SIG-M5 treated with dmso at 0.1 percent for 504 hours (cell line): ENCODE results near the gene ECD.

ENCODE experiments used
- DNase-seq: peaks from one replicate; lab custom pipeline; 2025; ENCODE audit not compliant: unreplicated experiment; lab: John Stamatoyannopoulos, UW

The ECD gene

DNA sequence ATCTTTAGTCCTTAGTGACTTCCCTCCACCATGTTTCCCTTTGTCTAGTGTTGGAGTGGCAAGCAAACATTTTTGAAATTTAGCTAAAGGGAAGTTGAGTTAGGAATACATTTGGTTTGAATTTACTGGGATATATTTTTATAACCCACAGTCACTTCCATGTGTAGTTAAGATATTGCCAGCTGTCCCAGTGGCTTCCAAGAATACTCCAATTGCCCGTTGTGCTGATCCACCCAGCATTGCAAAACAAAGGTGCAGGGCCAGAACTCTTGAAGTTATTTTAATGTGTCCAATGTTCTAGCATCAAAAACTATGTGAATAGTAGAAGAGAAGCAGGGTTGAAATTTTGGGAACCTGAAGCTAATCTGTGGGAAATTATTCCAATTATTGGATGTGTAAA lies 68.7 kb downstream of the ECD start:
- no peak for DNase-seq

DNA sequence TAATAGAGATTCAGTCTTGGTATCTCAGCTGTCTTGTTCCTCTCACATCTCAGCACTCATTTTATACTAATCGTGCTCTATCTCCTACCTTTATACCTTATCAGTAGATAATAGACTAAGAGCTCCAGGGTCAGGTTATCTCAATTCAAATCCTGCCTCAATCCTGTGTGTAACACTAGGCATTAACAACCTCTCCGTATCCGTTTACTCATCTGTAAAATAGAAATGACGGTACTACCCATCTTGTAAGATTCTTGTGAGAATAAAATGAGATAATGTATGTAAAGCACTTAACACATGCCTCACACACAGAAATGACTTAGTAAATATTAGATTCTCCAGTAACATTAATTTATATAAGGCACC lies 70.5 kb downstream of the ECD start:
- no peak for DNase-seq

DNA sequence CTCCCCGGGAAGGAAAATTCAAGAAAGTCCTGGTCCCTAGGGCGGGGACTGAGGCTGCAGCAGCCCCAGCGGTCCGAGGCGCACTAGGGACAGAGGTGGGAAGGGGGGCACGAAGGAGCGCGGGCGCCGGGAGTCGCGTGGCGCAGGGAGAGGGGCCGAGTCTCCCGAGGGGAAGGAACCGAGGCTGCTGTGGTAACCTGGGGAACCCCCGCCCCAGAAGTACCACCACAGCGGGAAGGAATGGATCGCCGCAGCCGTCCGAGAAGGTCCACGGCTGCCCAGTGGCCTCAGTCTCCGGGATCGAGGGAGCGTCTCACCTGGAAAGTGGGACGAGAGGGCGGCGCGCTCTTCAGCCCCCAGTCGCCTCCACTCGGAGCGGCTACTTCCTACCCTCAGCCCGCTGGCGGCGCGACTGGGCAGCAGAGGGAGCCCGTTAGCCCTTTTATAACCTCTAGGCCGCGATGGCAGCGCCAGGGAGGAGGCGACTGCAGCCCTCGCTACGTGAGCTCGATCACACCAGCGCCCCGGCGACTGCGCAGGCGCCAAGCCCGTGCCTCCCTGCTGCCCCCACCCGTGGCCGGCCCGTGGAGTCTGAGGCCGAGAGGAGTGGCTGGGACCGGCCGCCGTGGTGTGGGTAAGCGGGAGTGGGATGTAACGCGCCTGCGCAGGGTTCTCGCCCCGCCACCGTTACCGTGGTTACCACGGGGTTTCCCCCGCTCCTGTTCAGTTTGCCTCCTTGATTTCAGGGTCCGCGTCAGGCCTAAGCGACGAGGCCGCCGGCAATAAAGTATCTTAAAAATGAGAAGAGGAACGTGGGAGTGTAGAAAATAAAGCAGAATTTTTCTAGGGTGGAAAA lies 71.1 kb downstream of the ECD start, which contains the start of gene P4HA1:
P4HA1 (minus strand) TSS at position 418 of the 856 bp plus-strand sequence. CDS start 21,983 bp downstream, outside the sequence.
- DNase-seq = peak; percentile 93

DNA sequence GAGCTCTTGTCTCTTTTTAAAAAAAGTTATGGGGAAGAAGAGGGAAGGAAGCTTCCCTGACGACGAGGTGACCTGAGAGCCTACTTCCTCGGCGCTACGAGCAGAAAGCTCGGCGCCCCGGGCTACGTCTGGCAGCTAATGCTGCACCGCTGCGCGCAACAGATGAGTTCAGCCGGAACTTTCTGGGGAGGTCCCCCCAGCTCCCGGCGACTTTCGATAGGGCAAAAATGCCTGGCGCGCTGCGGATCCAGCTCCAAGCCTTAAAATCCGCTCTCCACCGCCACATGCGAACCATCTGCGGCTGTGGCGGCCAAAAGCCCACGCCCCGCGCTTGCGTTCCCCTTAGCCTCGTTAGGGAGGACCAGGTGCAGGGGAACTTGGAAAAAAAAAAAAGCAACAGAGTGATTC lies 71.8 kb downstream of the ECD start:
- peak; percentile 44 for DNase-seq

DNA sequence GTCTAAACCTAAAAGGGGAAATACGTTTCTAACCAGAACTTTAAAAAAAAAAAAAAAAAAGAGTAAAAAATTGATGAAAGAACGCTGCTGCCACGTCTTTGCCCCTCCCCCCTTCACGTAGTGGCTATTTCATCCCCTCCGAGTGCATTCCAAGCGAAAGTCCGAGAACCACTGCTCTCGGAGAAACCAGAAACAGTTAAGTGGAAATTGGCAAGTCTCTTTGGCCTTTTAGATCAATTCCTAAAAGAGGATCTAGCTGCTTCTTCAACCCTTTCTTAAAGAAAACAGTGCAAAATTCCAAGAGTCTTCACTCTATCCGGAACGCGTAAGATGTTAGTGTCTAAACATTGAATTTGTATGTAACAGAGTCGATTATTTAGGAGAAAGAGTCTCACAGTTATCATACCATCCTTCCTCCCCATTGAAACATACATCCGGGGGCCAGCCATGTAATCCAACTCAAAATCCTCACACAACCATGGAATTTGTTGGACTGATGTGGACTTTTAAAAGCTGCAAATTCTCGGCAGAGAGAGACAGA lies 72.3 kb downstream of the ECD start:
- peak; percentile 49 for DNase-seq

DNA sequence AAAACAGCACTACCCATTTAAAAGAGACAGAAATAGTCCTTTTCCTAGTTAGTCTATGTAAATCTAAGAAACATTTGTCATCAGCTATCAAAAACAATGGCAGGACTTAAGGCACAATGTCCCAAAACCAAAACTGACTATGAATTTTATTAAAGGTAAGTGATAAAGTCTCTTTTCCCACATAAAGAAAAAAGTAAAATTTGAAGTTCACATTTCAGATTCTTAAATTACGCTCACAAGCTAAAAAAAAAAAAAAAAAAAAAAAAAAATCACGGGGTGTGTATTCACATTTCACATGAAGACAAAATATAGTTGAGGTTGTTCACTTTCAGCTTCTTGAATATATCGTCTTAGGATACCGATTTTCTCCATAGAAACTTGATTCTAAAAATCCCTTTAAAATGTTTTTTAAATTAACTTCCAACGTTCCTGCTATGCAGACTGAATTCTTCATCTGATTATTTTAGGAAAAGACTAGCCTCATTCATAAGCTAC lies 72.8 kb downstream of the ECD start:
- no peak for DNase-seq

DNA sequence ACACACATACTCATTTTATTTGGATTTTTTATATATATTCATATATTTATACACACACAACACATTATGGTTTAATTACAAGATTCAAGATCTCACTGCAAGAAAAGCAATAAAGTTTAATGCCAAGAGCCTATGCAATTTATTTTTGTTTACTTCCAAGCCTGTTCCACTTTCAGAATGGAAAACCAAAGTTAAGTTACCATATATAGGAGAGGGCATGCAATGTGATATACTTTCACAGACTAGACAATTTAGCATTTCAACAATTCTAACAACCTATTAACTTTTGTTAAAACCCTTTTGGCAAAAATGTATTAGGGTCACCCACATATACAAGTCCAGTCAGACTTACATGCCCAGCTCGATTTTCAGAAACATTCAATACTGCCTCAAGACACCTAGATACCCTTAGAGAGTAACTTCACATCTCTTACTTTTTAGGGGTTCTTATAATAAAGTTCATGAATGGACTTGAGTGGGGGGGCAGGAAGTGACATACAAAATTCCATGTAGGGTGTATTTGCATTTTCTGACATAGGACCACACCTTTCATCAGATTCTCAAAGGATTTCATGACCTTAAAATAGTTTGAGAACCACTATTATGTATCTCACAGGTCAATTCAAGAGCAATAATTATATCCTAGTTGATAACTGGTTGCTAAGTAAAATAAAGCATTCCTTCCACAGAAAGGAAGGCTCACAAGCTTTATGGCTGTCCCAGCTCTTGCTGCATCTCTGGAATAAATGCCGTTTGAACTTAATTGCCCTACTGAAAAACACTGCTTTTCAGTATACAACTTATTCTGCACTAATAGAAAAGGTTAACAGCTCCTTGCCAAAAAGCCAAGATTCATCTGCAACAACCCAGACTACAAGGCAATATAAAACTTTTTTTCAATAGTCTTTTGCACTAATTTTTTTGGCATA lies 73.6 kb downstream of the ECD start:
- DNase-seq = no peak

DNA sequence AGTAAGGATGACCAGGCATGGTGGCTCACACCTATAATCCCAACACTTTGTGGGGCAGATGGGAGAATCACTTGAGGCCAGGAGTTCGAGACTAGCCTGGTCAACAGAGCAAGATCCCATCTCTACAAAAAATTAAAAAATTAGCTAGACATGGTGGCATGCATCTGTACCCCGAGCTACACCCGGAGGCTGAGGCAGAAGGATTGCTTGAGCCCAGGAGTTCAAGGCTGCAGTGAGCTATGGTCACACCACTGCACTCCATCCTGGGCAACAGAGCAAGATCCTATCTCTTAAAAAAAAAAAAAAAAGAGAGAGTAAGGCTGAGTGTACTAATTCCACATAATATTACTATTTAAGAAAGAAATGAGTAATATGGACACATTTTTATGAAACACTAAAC lies 75.0 kb downstream of the ECD start:
- DNase-seq = no peak

DNA sequence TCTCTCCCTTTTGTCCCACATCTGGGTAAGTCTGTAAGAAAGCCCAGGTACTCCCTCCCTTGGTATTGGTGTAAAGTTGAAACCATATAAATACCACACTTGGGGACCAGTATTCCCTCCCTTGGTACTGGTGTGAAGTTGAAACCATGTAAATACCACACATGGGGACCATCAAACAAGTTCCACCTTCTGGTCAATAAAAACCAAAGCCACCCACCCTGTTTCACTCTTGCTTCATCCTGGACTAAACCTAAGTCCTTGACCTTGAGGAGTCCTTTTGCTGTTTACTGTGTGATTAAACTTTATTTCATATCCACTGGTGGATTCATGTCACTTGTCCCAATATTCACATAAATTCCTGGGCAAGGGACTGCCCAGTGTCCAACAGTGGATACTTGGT lies 79.5 kb downstream of the ECD start:
- DNase-seq = no peak

DNA sequence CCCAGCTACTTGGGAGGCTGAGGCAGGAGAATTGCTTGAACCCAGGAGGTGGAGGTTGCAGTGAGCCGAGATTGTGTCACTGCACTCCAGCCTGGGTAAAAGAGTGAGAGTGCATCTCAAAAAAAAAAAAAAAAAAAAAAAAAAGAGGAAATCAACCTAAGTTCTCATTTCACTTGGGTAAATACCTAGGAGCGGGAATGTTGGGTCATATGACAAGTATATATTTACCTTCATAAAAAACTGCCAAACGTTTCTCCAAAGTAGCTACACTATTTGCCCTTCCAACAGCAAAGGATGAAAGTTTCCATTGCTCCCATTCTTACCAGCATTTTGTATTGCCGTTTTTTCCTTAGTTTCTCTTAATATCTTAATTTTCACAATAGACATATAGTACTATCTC lies 81.0 kb downstream of the ECD start:
- DNase-seq = peak; percentile 22

DNA sequence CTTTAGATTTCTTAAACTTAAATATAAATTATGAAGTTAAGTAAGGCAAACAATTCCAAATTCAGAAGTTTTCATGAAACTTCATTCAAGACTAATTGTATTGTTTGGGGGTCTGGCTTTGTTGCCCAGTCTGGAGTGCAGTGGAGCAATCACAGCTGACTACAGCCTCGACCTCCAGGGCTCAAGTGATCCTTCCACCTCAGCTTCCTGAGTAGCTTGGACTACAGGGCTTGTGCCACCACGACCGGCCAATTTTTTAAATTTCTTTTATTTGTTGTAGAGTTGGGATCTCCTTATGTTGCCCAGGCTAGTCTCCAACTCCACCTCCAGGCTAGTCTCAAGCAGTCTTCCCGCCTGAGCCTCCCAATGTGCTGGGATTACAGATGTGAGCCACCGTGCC lies 83.6 kb downstream of the ECD start:
- DNase-seq = no peak
